Esophagus (tissue), 2 donors: Measurements from ENCODE around the gene CACNA1B. TPM values are rescaled to one million over a fixed set of nuclear protein-coding genes. Genes with fewer than 3 reads are reported as not detected.

Experiments used
- H3K27ac ChIP-seq, 2 donors: one replicate each; pipeline ENCODE4 v1.5.1; 2013; ENCODE audit warnings: low read depth in 2 of 2, mild to moderate bottlenecking in 2 of 2, inconsistent platforms in 1 of 2, low read length in 1 of 2, moderate library complexity in 1 of 2
- H3K27me3 ChIP-seq, 2 donors: one replicate each; pipeline ENCODE4 v1.6.1; 2013; ENCODE audit warnings: low read length in 2 of 2, control low read depth in 1 of 2, mild to moderate bottlenecking in 1 of 2; ENCODE audit not compliant: insufficient read depth in 2 of 2, control insufficient read depth in 1 of 2
- H3K36me3 ChIP-seq, 2 donors: one replicate each; pipeline ENCODE4 v1.6.1; 2013; ENCODE audit warnings: low read length in 1 of 2; ENCODE audit not compliant: control insufficient read depth in 2 of 2, insufficient read depth in 2 of 2
- H3K4me1 ChIP-seq, 2 donors: one replicate each; pipeline ENCODE4 v1.6.1; 2013; ENCODE audit warnings: low read length in 1 of 2; ENCODE audit not compliant: control insufficient read depth in 2 of 2, insufficient read depth in 2 of 2
- H3K4me3 ChIP-seq, 2 donors: one replicate each; pipeline ENCODE4 v1.5.1; 2013; ENCODE audit warnings: low read length in 2 of 2, mild to moderate bottlenecking in 2 of 2, low read depth in 1 of 2, moderate library complexity in 1 of 2
- H3K9me3 ChIP-seq, 2 donors: one replicate each; pipeline ENCODE4 v1.6.1; 2013; ENCODE audit warnings: mild to moderate bottlenecking in 2 of 2, low read depth in 1 of 2, low read length in 1 of 2, moderate library complexity in 1 of 2; ENCODE audit not compliant: control insufficient read depth in 2 of 2, insufficient read depth in 1 of 2
- WGBS, 2 donors: extraction: QIAGEN DNeasy Blood & Tissue Kit; methylation state at CpG; one replicate each; pipeline ENCODE4 v1.1.7; 2013; 5-methylcytosine and 5-hydroxymethylcytosine counted together
- polyA plus RNA-seq, 2 donors: library from polyadenylated mRNA; stranded (reverse); fragments of 200-250 nt; gene quantifications; one replicate each; pipeline ENCODE4 v1.2.3, GENCODE V29; 2013
- donor health status: healthy with polysubstance abuse.
- donor health status: Bipolar disorder and iron deficiency.

CACNA1B gene
- polyA plus RNA-seq, 2 donors: under 0.01 TPM

DNA sequence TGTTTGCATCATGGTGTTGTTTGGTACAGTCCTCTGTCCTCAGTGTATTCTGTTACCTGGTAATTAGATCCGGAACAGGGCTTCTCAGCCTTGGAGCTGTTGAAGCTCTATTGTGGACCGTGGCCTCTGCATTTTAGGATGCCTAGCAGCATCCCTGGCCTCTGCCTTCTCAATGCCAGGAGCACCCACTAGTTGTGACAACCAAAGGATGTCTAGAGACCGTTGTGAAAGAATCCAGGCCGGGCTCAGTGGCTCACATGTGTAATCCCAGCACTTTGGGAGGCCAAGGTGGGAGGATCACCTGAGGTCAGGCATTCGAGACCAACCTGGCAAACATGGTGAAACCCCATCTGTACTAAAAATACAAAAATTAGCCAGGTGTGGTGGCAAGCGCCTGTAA is 159.6 kb downstream of the CACNA1B start:
- Histone ChIP-seq H3K4me1 (no peaks in the 10 kb centered on the region), H3K36me3 (no peaks in the 10 kb centered on the region), H3K27ac (no peak overlapping the region), H3K9me3 (no peaks in the 10 kb centered on the region), H3K27me3 (no peaks in the 10 kb centered on the region), H3K4me3 (no peak overlapping the region)
- 82 to 85% methylated on average over 6 of the region's 6 CpGs for WGBS, 2 donors

DNA sequence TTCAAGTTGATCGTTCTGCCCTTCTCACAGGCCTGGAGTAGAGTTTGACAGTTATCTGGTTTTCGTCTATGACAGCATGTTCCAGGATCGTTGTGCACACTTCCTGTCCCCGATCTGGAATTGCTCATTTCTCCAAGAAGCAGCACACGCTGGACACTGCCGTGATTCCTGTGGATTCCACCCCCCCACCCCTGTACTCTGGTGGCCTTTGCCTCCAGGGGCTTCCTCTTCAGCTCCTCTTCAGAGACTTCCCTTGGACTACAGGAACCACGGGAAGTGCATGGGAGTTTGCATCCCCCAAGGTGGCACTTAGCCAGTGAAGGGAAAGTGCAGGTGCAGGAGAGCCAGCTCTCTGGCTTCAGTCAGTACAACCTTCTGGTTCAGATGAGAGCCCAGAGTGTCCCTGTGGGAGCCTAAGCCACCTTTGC is 160.7 kb downstream of the CACNA1B start:
- H3K27me3 ChIP-seq: no peaks in the 10 kb centered on the region
- H3K4me3 ChIP-seq: no peak overlapping the region
- H3K27ac ChIP-seq: no peak overlapping the region
- H3K4me1 ChIP-seq: no peaks in the 10 kb centered on the region
- WGBS, 2 donors: 38 to 57% methylated on average over 7 of the region's 7 CpGs
- H3K9me3 ChIP-seq: no peaks in the 10 kb centered on the region
- H3K36me3 ChIP-seq: no peaks in the 10 kb centered on the region

DNA sequence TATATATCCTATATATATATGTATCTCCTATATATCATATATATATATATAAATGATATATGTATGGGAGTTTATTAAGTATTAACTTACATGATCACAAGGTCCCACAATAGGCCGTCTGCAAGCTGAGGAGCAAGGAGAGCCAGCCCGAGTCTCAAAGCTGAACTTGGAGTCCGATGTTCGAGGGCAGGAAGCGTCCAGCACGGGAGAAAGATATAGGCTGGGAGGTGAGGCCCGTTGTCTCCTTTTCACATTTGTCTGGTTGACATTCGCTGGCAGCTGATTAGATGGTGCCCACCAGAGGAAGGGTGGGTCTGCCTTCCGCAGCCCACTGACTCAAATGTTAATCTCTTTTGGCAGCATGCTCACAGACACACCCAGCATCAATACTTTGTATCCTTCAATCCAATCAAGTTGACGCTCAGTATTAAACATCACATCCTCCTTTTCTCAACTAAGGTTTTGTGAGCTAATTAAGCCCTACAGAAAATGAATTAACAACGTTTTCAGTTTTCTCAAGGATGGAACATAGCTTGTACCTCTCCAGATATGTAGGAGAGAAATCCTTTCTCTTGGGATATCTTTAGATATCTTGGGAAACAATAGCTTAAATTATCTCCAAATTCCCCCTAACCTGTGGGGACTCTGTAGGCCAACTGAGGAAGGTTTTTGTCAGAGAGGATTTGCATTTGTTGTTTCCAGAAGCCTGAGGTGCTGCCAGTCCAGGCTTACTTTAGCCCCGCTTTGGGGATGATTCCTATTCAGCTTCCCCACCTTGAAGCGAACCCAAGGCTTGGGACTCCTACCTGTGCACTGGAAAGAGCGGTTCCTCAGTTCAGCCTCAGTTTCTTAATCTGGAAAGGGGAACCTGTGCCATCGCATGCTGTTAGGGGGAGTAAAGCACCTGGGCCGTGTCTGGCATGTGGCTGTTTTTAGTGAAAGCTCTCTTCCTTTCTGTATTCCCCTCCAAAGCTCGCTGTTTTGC is 163.2 kb downstream of the CACNA1B start:
- H3K27me3 ChIP-seq: no peaks in the 10 kb centered on the region
- no peaks in the 10 kb centered on the region for H3K36me3 ChIP-seq
- WGBS, 2 donors: 85 to 86% methylated on average over 17 of the region's 17 CpGs
- no peaks in the 10 kb centered on the region for H3K9me3 ChIP-seq
- H3K4me3 ChIP-seq: no peak overlapping the region
- H3K4me1 ChIP-seq: no peaks in the 10 kb centered on the region
- H3K27ac ChIP-seq: no peak overlapping the region

DNA sequence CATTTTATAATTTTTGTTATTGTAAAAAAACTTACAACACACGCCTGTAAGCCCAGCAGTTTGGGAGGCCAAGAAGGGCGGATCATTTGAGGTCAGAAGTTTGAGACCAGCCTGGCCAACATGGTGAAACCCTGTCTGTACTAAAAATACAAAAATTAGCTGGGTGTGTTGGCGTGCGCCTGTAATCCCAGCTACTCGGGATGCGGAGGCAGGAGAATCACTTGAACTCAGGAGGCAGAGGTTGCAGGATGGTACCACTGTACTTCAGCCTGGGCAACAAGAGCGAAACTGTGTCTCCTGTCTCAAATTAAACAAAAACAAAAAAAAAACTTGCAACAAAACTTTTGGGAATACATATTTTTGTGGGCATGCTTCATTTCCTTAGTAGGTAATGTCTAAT is 164.6 kb downstream of the CACNA1B start:
- Histone ChIP-seq H3K27ac (no peak overlapping the region), H3K9me3 (no peaks in the 10 kb centered on the region), H3K27me3 (no peaks in the 10 kb centered on the region), H3K36me3 (no peaks in the 10 kb centered on the region), H3K4me1 (no peaks in the 10 kb centered on the region), H3K4me3 (no peak overlapping the region)
- WGBS, 2 donors: 89 to 90% methylated on average over 7 of the region's 7 CpGs

DNA sequence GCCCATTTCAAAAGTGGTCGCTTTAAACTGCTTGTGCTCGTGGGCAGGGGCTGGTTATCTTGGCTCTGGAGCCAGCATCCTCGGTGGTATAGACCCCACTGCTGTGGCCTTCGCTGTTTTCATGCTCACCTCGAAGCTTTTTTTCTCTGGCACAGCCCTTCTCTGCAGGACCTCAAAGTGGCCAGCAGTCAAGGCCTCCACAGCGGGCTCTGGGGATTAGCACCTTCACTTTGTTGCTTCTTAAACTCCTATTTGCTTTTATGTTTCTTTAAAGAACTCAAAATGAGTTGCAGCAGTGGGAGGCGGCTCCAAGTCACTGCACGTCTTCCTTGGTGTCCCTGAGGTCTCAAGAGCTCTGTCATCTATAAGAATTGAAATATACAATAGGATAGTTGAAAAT is 165.1 kb downstream of the CACNA1B start:
- no peaks in the 10 kb centered on the region for H3K36me3 ChIP-seq
- H3K4me3 ChIP-seq: no peak overlapping the region
- WGBS, 2 donors: 60 to 62% methylated on average over 8 of the region's 8 CpGs
- no peaks in the 10 kb centered on the region for H3K4me1 ChIP-seq
- no peaks in the 10 kb centered on the region for H3K27me3 ChIP-seq
- no peak overlapping the region for H3K27ac ChIP-seq
- H3K9me3 ChIP-seq: no peaks in the 10 kb centered on the region

DNA sequence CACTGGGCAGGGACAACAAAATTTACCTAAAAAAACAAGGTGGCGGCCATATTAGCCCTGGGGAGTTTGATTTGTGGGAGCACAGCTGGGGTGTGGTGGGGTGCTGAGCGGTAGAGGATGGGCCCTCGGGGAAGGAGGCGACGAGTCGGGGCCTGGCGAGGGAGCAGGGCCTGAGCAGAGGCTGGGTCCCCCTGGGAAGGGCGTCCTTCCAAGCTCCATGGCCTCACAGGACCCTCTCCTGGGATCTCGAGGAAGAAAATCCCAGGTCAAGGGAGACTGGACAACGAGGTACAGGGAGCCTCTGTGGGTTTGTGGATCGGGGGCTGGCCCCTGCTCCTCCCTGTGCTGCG is 165.5 kb downstream of the CACNA1B start:
- H3K27ac ChIP-seq: no peak overlapping the region
- no peak overlapping the region for H3K4me3 ChIP-seq
- H3K9me3 ChIP-seq: no peaks in the 10 kb centered on the region
- no peaks in the 10 kb centered on the region for H3K27me3 ChIP-seq
- H3K4me1 ChIP-seq: no peaks in the 10 kb centered on the region
- WGBS, 2 donors: 70 to 79% methylated on average over 12 of the region's 12 CpGs
- no peaks in the 10 kb centered on the region for H3K36me3 ChIP-seq

DNA sequence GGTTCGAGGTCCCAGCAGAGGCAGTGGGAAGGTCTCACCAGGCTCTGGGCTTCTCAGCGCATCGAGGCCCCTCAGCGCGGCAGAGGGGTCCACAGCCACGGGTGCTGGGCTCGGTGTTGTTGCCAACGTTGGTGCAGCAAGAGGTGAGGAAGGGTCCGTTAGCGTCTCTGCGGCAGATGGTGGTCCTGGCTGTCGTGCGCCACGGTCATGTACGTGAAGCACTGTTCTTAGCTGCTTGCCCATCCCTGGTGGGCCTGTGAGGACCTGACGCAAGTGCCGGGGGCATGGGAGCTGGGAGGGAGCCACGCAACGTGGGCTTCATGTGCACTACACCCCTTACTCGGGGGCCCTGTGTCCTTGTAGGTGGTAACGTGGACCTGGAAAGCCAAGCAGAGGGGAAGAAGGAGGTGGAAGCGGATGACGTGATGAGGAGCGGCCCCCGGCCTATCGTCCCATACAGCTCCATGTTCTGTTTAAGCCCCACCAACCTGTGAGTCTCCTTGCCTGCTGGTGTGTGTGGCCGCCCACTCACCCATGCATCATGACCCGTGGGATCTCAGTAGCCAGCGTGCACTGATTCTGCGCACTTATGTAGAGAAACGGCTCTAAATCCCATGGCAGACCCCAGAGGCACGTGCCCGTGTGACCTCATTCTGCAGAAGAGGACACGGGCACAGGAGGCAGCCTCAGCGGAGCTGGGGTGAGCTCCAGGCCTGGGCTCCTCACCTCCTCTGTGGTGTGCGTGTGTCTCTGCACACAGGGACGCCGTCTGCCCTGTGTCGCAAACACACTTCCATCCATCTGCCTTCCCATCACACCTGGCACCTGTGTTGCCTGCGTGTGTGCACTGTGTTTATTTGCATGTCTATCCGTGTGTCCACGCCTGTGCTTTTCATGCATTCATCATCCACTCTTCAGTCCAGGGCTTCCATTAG is 166.1 kb downstream of the CACNA1B start:
- Histone ChIP-seq H3K4me1 (no peaks in the 10 kb centered on the region), H3K36me3 (no peaks in the 10 kb centered on the region), H3K9me3 (no peaks in the 10 kb centered on the region), H3K27me3 (no peaks in the 10 kb centered on the region), H3K4me3 (no peak overlapping the region), H3K27ac (no peak overlapping the region)
- 89 to 91% methylated on average over 42 of the region's 42 CpGs for WGBS, 2 donors

DNA sequence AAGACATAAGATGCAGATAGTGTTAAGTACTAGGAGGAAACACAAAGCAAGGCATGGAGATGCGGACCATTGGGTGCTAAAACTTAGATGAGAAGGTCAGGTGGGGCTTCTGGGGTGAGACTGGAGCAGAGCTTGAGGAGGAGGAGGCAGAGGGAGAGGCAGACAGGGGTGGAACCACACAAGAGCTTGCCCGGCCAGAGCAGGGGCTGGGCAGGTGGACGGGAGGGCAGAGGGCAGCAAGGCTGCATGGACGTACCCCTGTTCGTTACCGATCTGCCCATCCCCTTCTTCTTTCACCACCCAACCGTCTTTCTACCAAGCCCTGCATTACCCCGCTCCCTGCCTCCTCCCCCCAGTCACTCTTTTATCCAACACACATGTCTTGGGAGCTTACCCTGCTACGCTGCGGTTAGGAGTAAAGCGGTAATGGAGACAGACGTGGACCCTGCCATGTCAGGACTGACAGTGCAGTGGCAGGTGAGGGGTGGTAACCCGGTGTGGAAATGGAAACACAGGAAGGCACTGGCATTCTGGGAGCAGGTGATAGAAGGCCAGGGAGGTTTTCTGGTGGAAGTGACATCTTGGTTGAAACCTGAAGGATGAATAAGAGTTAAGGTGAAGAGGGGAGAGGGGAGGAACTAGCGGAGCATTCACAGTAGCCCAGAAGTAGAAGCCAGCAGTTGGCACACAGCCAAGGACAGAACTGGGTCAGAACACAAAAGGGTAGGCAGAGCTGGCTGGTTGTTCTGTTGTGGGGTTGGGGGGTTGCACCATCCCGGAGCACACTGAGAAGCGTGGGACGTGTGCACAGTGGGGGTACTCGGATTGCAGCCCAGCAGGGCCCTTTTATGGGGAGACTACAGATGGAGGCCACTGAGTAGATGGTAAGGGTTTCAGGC is 167.2 kb downstream of the CACNA1B start:
- WGBS, 2 donors: 84% methylated on average over 18 of the region's 18 CpGs
- H3K27ac ChIP-seq: no peak overlapping the region
- H3K27me3 ChIP-seq: no peaks in the 10 kb centered on the region
- no peaks in the 10 kb centered on the region for H3K36me3 ChIP-seq
- no peak overlapping the region for H3K4me3 ChIP-seq
- no peaks in the 10 kb centered on the region for H3K4me1 ChIP-seq
- no peaks in the 10 kb centered on the region for H3K9me3 ChIP-seq
